Keratinocyte (primary cell): ENCODE results near the gene ZNF121. TPM values are rescaled to one million over a fixed set of nuclear protein-coding genes. Genes with fewer than 3 reads are reported as not detected.
"Not testable (repeated sequence)": the region's sequence is repeated elsewhere in the genome, so short reads cannot be mapped to it uniquely, and the experiment has no call there.

Experiments
- DNase-seq: peaks from one replicate; pipeline ENCODE4 v3.0.0-alpha.2; 2011; ENCODE audit warnings: low read depth, missing footprints, low spot score
- FAIRE-seq: peaks from 2 replicates; lab custom pipeline; 2011; peaks lifted over from hg19 to GRCh38; lab: Jason Lieb, UNC
- H2AFZ ChIP-seq: 2 replicates; pipeline ENCODE4 v1.6.0; 2012; ENCODE audit warnings: low read length, control low read depth, inconsistent platforms; ENCODE audit not compliant: control insufficient read depth
- H3K27ac ChIP-seq: 2 replicates; pipeline ENCODE4 v1.5.1; 2011; ENCODE audit warnings: low read length; ENCODE audit not compliant: control insufficient read depth, insufficient read depth
- H3K27me3 ChIP-seq: 3 replicates; pipeline ENCODE4 v1.6.0; 2011; ENCODE audit warnings: low read length; ENCODE audit not compliant: control insufficient read depth, insufficient read depth; ENCODE audit errors: extremely low read depth
- H3K36me3 ChIP-seq, 2 experiments: 2 replicates in 1 of 2; 3 replicates in 1 of 2; pipeline ENCODE4 v1.5.1; 2011; ENCODE audit warnings: low read length in 2 of 2, mild to moderate bottlenecking in 1 of 2; ENCODE audit not compliant: control insufficient read depth in 2 of 2, insufficient read depth in 2 of 2; ENCODE audit errors: extremely low read depth in 1 of 2
- H3K4me1 ChIP-seq: 3 replicates; pipeline ENCODE4 v1.5.1; 2011; ENCODE audit warnings: low read length; ENCODE audit not compliant: control insufficient read depth, insufficient read depth; ENCODE audit errors: extremely low read depth
- H3K4me2 ChIP-seq: 3 replicates; pipeline ENCODE4 v1.6.0; 2011; ENCODE audit warnings: low read depth, low read length; ENCODE audit not compliant: control insufficient read depth, insufficient read depth; ENCODE audit errors: extremely low read depth
- H3K4me3 ChIP-seq, 3 experiments: fragments of 200-600 bp in 1 of 3; sonication (generic) in 1 of 3; 2 replicates in 2 of 3; 3 replicates in 1 of 3; pipeline ENCODE4 v1.5.1; 2011 to 2016; ENCODE audit warnings: low read length in 3 of 3, mild to moderate bottlenecking in 3 of 3, control low read depth in 2 of 3, inconsistent platforms in 1 of 3, low read depth in 1 of 3, mixed read lengths in 1 of 3, mixed run types in 1 of 3, moderate library complexity in 1 of 3; ENCODE audit not compliant: control insufficient read depth in 2 of 3, insufficient read depth in 2 of 3; ENCODE audit errors: extremely low read depth in 1 of 3
- H3K79me2 ChIP-seq: 2 replicates; pipeline ENCODE4 v1.6.0; 2012; ENCODE audit warnings: low read length; ENCODE audit not compliant: control insufficient read depth, insufficient read depth
- H3K9ac ChIP-seq: 3 replicates; pipeline ENCODE4 v1.6.0; 2011; ENCODE audit warnings: low read length; ENCODE audit not compliant: control insufficient read depth, insufficient read depth; ENCODE audit errors: extremely low read depth
- H3K9me1 ChIP-seq: 3 replicates; pipeline ENCODE4 v1.6.0; 2011; ENCODE audit warnings: low read length; ENCODE audit not compliant: control insufficient read depth, insufficient read depth; ENCODE audit errors: extremely low read depth
- H3K9me3 ChIP-seq: 2 replicates; pipeline ENCODE4 v1.5.1; 2012; ENCODE audit warnings: low read depth, low read length; ENCODE audit not compliant: control insufficient read depth
- H4K20me1 ChIP-seq: 3 replicates; pipeline ENCODE4 v1.6.0; 2011; ENCODE audit warnings: low read length; ENCODE audit not compliant: control insufficient read depth, insufficient read depth; ENCODE audit errors: extremely low read depth
- EZH2 ChIP-seq: IDR thresholded peaks from one replicate; pipeline ENCODE4 v1.6.1; 2012; ENCODE audit warnings: inconsistent platforms, mild to moderate bottlenecking, low read length, moderate library complexity
- dilution Hi-C: fragments of 300-500 bp; cut with MboI; formaldehyde crosslinking; loops from one replicate; pipeline ENCODE4 v1.7.0; 2020; ENCODE audit warnings: low sequenced_read_pairs; ENCODE audit not compliant: extremely low pct_ligation_motif_present
- polyA plus RNA-seq, 5 experiments: library from polyadenylated mRNA; depleted of rRNA in 3 of 5; stranded (reverse) in 3 of 5; stranded (forward) in 1 of 5; unstranded in 1 of 5; fragments of >200 nt; gene quantifications; 1 replicate in 1 of 5; 2 replicates in 3 of 5; 3 replicates in 1 of 5; pipeline versions ENCODE4 v1.2.1 to v1.2.3, GENCODE V29; 2011 to 2012; ENCODE audit warnings: missing spikeins in 2 of 5, low read depth in 1 of 5, low replicate concordance in 1 of 5
- TF ChIP-seq, protein P1 (sequence below), 3 experiments: IDR thresholded peaks in 1 of 3; conservative IDR thresholded peaks in 1 of 3; optimal IDR thresholded peaks in 1 of 3; 2 replicates in 2 of 3; 3 replicates in 1 of 3; pipeline versions ENCODE3 to v1.5.1; 2011; ENCODE audit warnings: low read length in 3 of 3, mild to moderate bottlenecking in 3 of 3, moderate library complexity in 2 of 3, control low read depth in 1 of 3, inconsistent platforms in 1 of 3; ENCODE audit not compliant: insufficient read depth in 2 of 3; ENCODE audit errors: extremely low read depth in 1 of 3

Gene ZNF121
- polyA plus RNA-seq, 1 donor (not counting 4 experiments of a cell fraction or from before 2014, with no cell fraction given): 20.3 TPM

DNA sequence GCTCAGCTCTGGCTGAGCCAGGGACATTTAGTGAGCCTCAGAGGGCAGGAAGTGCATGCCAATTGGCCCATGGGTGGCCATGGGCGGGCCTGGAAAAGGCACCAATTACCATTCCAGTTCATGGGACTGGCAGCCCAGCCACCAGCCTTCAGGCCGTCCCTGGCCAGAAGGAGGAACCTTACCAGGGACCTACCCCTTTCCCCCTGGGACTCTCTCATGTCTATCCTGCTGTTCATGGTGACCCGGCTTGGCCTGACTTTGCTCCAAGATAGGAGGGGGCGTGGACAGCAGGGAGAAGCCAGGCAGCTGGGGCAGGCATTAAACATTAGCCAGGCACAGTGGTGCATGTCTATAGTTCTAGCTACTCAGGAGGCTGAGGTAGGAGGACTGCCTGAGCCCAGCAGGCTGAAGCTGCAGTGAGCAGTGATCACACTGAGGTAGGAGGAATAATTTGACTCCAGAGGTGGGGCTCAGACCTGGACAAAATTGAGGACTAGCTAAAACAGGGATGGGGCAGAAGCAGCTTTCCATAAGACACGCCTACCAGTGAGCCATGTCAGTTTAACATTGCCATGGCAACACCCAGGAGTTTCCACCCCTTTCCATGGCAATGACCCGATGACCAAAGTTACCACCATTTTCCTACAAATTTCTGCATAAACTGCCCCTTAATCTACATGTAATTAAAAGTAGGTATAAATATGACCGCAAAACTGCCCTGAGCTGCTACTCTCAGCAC, 31.6 kb downstream of the ZNF121 start:
- TF ChIP-seq, protein P1, sequence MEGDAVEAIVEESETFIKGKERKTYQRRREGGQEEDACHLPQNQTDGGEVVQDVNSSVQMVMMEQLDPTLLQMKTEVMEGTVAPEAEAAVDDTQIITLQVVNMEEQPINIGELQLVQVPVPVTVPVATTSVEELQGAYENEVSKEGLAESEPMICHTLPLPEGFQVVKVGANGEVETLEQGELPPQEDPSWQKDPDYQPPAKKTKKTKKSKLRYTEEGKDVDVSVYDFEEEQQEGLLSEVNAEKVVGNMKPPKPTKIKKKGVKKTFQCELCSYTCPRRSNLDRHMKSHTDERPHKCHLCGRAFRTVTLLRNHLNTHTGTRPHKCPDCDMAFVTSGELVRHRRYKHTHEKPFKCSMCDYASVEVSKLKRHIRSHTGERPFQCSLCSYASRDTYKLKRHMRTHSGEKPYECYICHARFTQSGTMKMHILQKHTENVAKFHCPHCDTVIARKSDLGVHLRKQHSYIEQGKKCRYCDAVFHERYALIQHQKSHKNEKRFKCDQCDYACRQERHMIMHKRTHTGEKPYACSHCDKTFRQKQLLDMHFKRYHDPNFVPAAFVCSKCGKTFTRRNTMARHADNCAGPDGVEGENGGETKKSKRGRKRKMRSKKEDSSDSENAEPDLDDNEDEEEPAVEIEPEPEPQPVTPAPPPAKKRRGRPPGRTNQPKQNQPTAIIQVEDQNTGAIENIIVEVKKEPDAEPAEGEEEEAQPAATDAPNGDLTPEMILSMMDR (optimal IDR thresholded peaks at IDR 0.05 in 1 of 3, IDR thresholded peaks at IDR 0.05 in 1 of 3, conservative IDR thresholded peaks at IDR 0.05 in 1 of 3; ENCODE audit: extremely low read depth in 1 of 3, insufficient read depth in 2 of 3, low read length in 3 of 3): no peak
- TF ChIP-seq EZH2: no peak
- H3K79me2 ChIP-seq: no peaks in the 10 kb centered on the region
- H3K4me3 ChIP-seq: no peak overlapping the region
- no peak overlapping the region for H2AFZ ChIP-seq
- H3K9me1 ChIP-seq: no peaks in the 10 kb centered on the region
- FAIRE-seq: no peak
- no peaks in the 10 kb centered on the region for H3K27me3 ChIP-seq
- H3K4me1 ChIP-seq: no peaks in the 10 kb centered on the region
- no peak for DNase-seq
- no peaks in the 10 kb centered on the region for H4K20me1 ChIP-seq
- no peak overlapping the region for H3K9ac ChIP-seq
- H3K4me2 ChIP-seq: no peak overlapping the region
- no peak overlapping the region for H3K27ac ChIP-seq
- dilution Hi-C loops: no loop called here
- H3K9me3 ChIP-seq: no peaks in the 10 kb centered on the region
- H3K36me3 ChIP-seq: peaks cover 0 to 3% of the 10 kb centered on the region in 2 experiments

GRCh38 chr19:9547870-9548269, 36.4 kb downstream of the ZNF121 start:
- DNase-seq (no peak), FAIRE-seq (no peak)
- Histone ChIP-seq H3K9ac (no peak overlapping the region), H3K27me3 (no peaks in the 10 kb centered on the region), H3K4me2 (no peak overlapping the region), H3K4me1 (no peaks in the 10 kb centered on the region), H3K79me2 (no peaks in the 10 kb centered on the region), H3K36me3 (peaks cover 0 to 3% of the 10 kb centered on the region in 2 experiments), H4K20me1 (no peaks in the 10 kb centered on the region), H3K9me3 (no peaks in the 10 kb centered on the region), H3K4me3 (no peak overlapping the region), H2AFZ (no peak overlapping the region), H3K9me1 (no peaks in the 10 kb centered on the region), H3K27ac (no peak overlapping the region)
- TF ChIP-seq EZH2: no peak
- TF ChIP-seq, protein P1 (optimal IDR thresholded peaks at IDR 0.05 in 1 of 3, IDR thresholded peaks at IDR 0.05 in 1 of 3, conservative IDR thresholded peaks at IDR 0.05 in 1 of 3; ENCODE audit: extremely low read depth in 1 of 3, insufficient read depth in 2 of 3, low read length in 3 of 3): no peak
- dilution Hi-C loops: no loop called here

DNA sequence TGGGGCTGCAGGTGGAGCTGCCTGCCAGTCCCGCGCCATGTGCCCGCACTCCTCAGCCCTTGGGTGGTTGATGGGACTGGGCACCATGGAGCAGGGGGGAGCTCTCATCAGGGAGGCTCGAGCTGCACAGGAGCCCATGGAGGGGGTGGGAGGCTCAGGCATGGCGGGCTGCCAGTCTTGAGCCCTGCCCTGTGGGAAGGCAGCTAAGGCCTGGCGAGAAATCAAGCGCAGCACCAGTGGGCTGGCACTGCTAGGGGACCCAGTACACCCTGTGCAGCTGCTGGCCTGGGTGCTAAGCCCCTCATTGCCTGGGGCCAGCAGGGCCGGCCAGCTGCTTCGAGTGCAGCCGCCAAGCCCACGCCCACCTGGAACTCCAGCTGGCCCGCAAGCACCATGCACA, 43.0 kb downstream of the ZNF121 start:
- FAIRE-seq, H3K4me2 ChIP-seq, H3K27me3 ChIP-seq, dilution Hi-C loops, H3K9me3 ChIP-seq, H2AFZ ChIP-seq, H3K9ac ChIP-seq, H3K4me3 ChIP-seq, H4K20me1 ChIP-seq, H3K36me3 ChIP-seq, DNase-seq, H3K9me1 ChIP-seq, H3K27ac ChIP-seq: not testable (repeated sequence)
- peaks cover 14% of the 10 kb centered on the region for H3K4me1 ChIP-seq
- H3K79me2 ChIP-seq: peaks cover 19% of the 10 kb centered on the region

DNA sequence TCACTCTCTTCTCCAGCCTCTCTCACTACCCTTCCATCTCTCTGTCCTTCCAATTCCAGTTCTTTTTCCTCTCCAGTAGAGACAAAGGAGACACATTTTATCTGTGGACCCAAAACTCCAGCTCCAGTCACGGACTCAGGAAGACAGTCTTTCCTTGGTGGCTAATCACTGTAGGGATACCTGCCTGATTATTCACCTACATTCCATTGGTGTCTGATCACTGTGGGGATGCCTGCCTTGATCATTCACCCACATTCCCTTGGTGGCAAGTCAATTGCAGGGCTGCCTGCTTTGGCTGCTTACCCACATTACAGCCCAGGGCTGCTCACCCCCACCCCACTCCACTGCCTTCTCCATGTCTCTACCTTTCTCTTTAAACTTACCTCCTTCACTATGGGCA, 44.4 kb downstream of the ZNF121 start:
- DNase-seq (peak; percentile 23), FAIRE-seq (peak; percentile 51)
- H3K4me3 ChIP-seq, H3K4me2 ChIP-seq, H2AFZ ChIP-seq, H3K9me3 ChIP-seq, H3K36me3 ChIP-seq, H3K27me3 ChIP-seq, H3K9ac ChIP-seq, H3K9me1 ChIP-seq, dilution Hi-C loops, H4K20me1 ChIP-seq: not testable (repeated sequence)
- peak overlapping the region; percentile 47 for H3K27ac ChIP-seq
- peaks cover 24% of the 10 kb centered on the region for H3K79me2 ChIP-seq
- H3K4me1 ChIP-seq: peaks cover 14% of the 10 kb centered on the region
